Liver (tissue), 3 donors: Measurements from ENCODE around the gene FRAT1.

Experiments
- SP1 ChIP-seq: IDR thresholded peaks from 2 replicates; pipeline ENCODE4 v1.6.1; 2018; ENCODE audit warnings: antibody characterized with exemption, mild to moderate bottlenecking
- TF ChIP-seq, protein P1 (sequence below): fragments of 150-350 bp; IDR thresholded peaks from 2 replicates; pipeline ENCODE4 v1.5.1; 2017; ENCODE audit warnings: improper control_type of control experiment, low read depth, low read length; ENCODE audit not compliant: missing input control
- donor health status: healthy.
- donor health status: healthy.

GRCh38 chr10:97347317-97347716 is 28.2 kb downstream of the FRAT1 start:
- no peak for TF ChIP-seq SP1
- TF ChIP-seq, protein P1, sequence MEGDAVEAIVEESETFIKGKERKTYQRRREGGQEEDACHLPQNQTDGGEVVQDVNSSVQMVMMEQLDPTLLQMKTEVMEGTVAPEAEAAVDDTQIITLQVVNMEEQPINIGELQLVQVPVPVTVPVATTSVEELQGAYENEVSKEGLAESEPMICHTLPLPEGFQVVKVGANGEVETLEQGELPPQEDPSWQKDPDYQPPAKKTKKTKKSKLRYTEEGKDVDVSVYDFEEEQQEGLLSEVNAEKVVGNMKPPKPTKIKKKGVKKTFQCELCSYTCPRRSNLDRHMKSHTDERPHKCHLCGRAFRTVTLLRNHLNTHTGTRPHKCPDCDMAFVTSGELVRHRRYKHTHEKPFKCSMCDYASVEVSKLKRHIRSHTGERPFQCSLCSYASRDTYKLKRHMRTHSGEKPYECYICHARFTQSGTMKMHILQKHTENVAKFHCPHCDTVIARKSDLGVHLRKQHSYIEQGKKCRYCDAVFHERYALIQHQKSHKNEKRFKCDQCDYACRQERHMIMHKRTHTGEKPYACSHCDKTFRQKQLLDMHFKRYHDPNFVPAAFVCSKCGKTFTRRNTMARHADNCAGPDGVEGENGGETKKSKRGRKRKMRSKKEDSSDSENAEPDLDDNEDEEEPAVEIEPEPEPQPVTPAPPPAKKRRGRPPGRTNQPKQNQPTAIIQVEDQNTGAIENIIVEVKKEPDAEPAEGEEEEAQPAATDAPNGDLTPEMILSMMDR = no peak
